Activated naive CD8-positive, alpha-beta T cell treated with anti-CD3 and anti-CD28 coated beads, Interleukin-2, amount 50 U/mL, for 16 hours (primary cell): ENCODE results near the gene L3MBTL4.

Source experiments
- DNase-seq: peaks from one replicate; pipeline ENCODE4 v3.0.0-alpha.2; 2020; ENCODE audit warnings: low read depth, low spot score

Gene L3MBTL4

GRCh38 chr18:5993938-5994337 is 420.8 kb downstream of the L3MBTL4 start:
- no peak for DNase-seq

GRCh38 chr18:5992381-5992780 is 422.3 kb downstream of the L3MBTL4 start:
- DNase-seq: no peak

DNA sequence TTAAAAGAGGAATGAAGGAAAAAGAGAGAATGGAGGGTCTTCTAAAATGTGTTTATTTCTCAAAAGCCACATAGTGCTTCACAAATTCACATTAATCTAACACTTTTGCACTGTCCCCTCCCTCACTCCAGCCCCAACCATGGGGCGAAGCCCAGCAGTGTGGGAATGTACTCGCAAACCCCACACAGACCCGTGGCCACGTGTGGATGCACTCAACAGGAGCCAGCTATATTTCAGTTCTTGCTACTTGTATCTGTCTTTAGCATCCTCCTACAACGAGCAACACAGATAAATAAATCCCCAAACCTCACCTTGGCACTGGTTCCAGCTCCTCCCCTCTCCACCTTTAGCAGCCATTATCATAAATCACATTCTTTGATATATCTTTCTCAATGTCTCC is 427.5 kb downstream of the L3MBTL4 start:
- DNase-seq: no peak

DNA sequence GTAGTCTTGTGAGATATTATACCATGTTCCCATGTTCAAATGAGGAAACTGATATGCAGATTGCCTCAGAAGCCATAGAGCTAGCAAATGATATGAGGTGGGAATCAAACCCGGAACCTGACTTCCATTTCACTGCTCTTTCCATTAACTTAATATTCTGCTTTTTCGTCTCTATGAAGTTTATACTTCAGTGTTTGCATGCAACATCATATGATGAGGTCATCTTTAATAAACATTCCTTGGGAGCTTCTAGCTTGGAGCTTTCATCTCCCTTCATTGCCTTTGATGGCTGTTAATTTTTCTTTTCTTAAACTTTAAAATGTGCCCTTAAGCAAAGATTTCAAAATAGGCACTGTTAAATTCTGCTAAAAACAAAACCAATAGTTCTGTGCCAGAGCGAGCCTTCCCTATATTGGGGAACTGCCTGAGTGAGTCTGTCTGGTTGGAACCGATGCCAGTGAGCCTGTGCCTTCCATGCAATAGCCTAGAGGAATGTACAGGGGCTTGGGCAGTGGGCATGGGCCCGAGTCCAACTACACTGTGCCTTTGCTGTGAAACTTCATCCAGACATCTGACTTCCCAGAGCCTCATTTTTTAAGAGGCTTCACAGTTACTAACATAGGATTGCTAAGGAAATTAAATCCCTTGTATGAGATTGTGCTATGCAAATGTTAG is 428.3 kb downstream of the L3MBTL4 start:
- no peak for DNase-seq

DNA sequence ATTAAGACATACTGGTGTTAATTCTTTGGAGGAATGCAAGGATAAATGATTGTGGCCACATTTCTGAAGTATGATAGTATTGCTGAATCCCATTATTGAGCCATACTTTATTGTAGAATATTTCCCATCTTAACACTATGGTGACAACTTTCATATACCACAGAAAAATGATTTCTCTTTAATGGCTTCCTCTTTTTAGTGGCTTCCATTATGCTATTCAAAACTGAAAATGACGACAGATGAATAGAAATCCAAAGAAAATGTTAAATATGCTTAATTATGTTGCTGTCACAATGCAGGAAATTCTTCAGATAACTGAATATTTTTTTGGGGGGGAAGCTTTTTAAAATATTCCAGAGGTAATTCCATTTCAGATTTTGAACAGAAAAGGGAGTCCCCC is 430.5 kb downstream of the L3MBTL4 start:
- no peak for DNase-seq

DNA sequence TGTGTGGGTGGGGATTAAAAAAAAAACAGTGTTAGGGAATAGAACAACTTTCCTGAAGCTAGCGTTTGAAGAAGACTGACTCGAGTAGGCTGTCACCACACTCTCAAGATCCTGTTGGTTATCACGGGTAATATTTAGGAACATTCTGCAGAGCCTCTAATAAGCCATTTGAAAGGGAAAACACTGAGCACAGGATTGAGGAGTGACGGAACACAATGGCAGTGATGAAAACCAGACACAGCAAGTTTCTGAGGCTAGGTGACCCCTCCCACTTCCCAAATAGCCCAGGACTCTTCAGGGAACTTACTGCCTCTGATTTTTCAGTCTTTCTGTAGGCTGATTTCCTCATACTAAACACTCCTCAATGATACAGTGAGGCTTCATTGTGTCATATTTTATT is 431.2 kb downstream of the L3MBTL4 start:
- DNase-seq: no peak

DNA sequence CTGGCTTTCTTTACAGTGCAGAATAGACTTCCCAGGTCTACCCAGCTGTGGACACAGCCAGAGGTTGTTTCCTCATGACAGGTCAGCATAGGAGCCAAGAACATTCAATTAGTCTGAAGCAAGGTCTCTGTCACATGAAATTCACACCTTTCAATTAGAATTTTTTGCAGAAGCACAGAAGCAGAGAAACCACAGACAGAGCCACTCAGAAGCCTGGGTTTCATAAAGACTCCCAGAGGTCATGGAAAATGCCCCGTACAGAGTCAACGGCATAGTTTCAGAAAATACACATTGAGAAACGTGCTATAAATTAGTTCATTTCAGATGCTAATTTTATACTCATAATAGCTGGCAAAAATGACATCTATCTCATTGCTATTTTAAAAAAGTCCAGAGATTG is 432.4 kb downstream of the L3MBTL4 start:
- no peak for DNase-seq

- no peak for DNase-seq
Observed at GRCh38 chr18:5980721-5981120, 434.0 kb downstream of the L3MBTL4 start.

- DNase-seq: no peak
Observed at GRCh38 chr18:5979971-5980457, 434.7 kb downstream of the L3MBTL4 start.

DNA sequence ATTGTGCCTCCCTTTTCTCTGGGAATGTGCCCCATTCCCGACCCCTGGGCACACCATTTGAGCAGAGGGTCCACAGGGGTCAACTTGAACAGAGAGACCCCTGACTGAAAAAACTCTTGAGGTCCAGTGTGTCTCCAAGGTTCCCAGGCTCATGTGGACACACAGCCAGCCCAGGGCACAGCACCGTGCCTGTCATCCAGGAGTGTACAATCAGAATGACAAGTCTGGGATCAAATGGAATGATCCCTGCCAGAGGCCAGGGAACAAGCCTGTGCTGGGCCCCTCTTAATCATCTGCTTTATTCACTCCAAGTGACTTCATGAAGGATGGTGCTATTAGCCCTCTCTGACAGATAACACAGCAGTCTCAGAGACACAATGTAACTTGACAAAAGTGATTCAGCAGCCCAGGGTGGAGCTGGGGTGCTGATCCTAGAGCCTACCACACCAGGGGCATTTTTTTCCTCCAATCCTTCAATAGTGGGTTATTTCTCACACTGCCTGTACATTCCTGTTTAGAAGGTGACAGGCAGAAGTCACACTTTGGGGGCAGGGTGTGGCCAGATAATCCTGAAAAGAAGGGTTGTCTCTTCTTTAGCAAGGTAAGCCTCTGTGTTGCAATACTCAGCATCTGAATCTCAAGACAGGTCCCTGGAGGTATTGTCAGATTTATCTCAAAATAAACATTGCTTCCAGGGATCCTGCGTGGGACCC is 435.4 kb downstream of the L3MBTL4 start:
- DNase-seq: no peak

- DNase-seq: no peak
Observed at GRCh38 chr18:5977022-5977421, 437.7 kb downstream of the L3MBTL4 start.

DNA sequence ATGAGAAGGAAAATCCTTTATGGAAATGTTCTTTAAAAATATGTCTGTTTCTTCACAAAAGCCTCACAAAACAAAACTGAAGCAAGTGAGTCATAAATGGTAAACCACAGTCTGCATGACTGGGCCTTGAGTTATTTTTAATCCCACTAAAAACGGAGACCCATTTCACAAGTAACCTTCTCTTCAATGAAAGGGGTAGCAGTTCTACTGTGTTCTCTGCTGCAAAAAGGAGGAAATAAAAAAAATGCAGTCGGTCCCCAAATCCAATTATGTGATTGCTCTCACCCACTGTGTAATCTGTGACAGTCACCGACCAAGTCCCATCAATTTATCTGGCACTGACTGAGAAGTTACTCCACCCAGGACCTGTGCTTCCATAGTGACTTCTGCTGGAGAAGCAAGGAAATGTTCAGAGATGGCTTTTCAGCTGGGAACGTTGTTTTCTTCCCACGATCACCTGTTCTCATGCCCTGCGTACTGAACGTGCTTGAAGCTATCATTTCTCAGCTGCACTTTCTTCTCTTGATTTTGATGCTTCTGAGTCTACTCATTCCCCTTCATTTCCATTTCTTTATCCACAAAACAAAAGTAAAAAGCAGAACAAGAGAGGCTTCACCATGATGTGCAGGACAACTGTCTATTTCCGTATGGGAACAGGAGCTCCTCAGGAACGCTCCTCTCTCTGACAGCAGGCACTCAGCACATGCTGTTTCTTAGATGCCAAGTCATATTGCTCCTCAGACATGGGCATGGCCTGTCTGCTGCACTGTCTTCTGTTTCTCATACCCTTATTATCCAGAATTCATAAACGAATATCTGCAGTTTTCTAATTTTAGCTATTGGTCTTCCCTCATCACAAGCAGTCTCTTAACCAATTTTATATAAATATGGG is 439.4 kb downstream of the L3MBTL4 start:
- no peak for DNase-seq

GRCh38 chr18:5974696-5975095 is 440.0 kb downstream of the L3MBTL4 start:
- no peak for DNase-seq

DNA sequence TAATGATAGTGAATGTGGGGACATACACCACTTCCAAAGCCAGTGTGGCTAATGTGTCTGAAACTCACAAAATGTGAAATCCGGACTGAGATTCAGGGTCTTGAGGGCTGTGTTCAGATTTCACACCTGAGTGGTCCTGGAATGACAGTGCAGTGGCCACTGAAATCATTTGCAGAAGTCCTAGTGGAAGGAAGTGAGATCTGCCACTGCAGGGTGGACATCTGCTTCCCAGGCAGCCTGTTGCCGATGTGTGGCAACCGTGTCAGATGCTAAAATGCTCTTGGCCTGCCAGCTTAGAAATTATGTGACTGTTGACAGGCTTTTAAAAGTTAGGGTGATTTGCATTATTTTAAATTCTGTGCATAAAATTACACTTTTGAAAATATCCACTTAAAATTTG is 441.6 kb downstream of the L3MBTL4 start:
- DNase-seq: no peak

- no peak for DNase-seq
Observed at GRCh38 chr18:5972298-5972697, 442.4 kb downstream of the L3MBTL4 start.

- no peak for DNase-seq
Observed at GRCh38 chr18:5969989-5970403, 444.7 kb downstream of the L3MBTL4 start.

GRCh38 chr18:5969355-5969988 is 445.2 kb downstream of the L3MBTL4 start:
- DNase-seq: no peak

DNA sequence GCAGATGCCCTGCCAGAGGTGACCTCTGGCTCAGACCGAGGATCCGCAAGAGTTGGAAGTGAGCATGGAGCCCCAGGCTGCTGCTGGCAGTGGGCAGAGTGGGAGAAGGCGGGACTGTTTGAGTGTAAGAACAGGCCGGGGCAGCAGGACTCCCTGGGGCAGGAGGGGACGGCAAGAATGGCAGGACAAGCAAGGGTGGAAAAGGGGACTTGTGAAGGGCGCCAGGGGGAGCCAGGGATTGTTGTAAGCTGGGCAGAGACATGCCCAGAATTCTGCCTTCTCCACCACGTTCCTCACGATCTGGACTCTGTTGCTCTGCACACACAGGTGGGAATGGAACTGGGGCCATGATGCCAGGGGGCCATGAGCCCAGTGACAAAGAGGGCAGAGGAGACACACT is 447.0 kb downstream of the L3MBTL4 start:
- DNase-seq: no peak

DNA sequence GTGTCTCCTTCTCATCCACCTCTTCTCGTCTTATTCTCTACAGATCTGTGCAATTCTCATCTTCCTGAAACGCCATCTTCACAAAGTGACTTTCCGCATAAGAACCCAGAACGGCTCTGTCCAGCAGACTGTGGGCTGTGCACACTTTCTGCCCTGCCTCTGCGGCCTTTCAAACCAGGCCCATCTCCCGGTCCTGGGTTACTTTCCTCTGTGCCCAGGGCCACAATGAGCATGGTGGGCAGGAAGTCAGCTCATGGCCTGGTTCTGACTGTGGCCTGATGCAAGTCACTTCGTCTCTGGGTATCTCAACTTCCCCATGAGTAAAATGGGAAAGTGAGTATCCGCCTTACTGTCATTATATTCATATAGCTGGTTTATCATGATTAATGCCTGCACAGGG is 447.7 kb downstream of the L3MBTL4 start:
- no peak for DNase-seq

DNA sequence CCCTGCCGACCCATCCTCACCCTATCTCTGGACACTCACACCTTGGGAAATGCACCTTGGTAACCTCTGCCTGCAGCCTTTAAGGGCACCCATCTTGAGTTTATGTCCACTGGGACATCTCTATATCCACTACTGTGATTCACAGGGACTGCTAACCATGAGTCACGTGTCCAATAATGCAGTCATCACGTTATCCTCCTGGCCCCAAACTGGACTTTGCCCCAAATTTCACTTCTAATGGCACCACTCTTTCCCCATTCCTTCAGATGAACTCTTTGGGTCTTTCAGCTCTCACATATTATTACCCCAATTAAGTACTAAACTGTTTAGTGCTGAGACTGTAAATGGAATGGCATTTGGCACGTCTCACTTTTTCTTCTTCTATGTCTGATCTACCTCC is 448.2 kb downstream of the L3MBTL4 start:
- DNase-seq: no peak

- no peak for DNase-seq
Observed at GRCh38 chr18:5964996-5965395, 449.7 kb downstream of the L3MBTL4 start.

GRCh38 chr18:5964596-5964995 is 450.1 kb downstream of the L3MBTL4 start:
- DNase-seq: no peak
